SU-DHL-6 (cell line): ENCODE measurements around the gene DSC2.

ENCODE experiments used
- H2AFZ ChIP-seq: fragments of 200-600 bp; sonication (generic); 2 replicates; pipeline ENCODE4 v1.6.1; 2014; ENCODE audit warnings: low read depth, mild to moderate bottlenecking, moderate library complexity, mixed read lengths, antibody characterized with exemption, low read length; ENCODE audit not compliant: severe bottlenecking
- H3F3A ChIP-seq: fragments of 200-600 bp; shearing (Covaris generic); 2 replicates; pipeline ENCODE4 v1.6.0; 2016; ENCODE audit warnings: antibody characterized with exemption, mild to moderate bottlenecking; ENCODE audit not compliant: insufficient read depth
- H3K27ac ChIP-seq: fragments of 200-600 bp; sonication (generic); 2 replicates; pipeline ENCODE4 v1.5.1; 2016; ENCODE audit warnings: low read depth, mild to moderate bottlenecking, low read length, moderate library complexity, mixed read lengths
- H3K27me3 ChIP-seq: fragments of 200-600 bp; sonication (generic), shearing (Covaris generic); 2 replicates; pipeline ENCODE4 v1.6.0; 2014; ENCODE audit warnings: mild to moderate bottlenecking, low read length
- H3K36me3 ChIP-seq: fragments of 200-600 bp; sonication (generic); 2 replicates; pipeline ENCODE4 v1.6.1; 2014; ENCODE audit warnings: mild to moderate bottlenecking, low read length, mixed read lengths
- H3K4me2 ChIP-seq: fragments of 300-600, 200-600 bp; shearing (Covaris generic), sonication (generic); 2 replicates; pipeline ENCODE4 v1.6.0; 2014; ENCODE audit warnings: low read length, low read depth, mild to moderate bottlenecking; ENCODE audit not compliant: poor library complexity, severe bottlenecking
- H3K4me3 ChIP-seq: fragments of 200-600 bp; sonication (generic); 2 replicates; pipeline ENCODE4 v1.5.1; 2014; ENCODE audit warnings: antibody characterized with exemption, low read length, mild to moderate bottlenecking, mixed read lengths; ENCODE audit not compliant: insufficient read depth, poor library complexity, severe bottlenecking
- H3K79me2 ChIP-seq: fragments of 200-600 bp; sonication (generic); 2 replicates; pipeline ENCODE4 v1.6.1; 2014; ENCODE audit warnings: mild to moderate bottlenecking, low read length, moderate library complexity; ENCODE audit not compliant: insufficient read depth
- H3K9ac ChIP-seq: fragments of 200-600 bp; sonication (generic); 2 replicates; pipeline ENCODE4 v1.7.0; 2014; ENCODE audit warnings: mild to moderate bottlenecking, low read length
- H3K9me2 ChIP-seq: fragments of 200-600 bp; sonication (generic); replicated peaks from 2 replicates; pipeline ENCODE4 v1.6.1; 2014; ENCODE audit warnings: low read length; ENCODE audit not compliant: insufficient read depth
- H3K9me3 ChIP-seq: fragments of 200-600 bp; sonication (generic); 2 replicates; pipeline ENCODE4 v1.6.1; 2014; ENCODE audit warnings: low read length, mixed read lengths; ENCODE audit not compliant: insufficient read depth
- H4K20me1 ChIP-seq: fragments of 200-600 bp; sonication (generic); 2 replicates; pipeline ENCODE4 v1.6.1; 2014; ENCODE audit warnings: low read depth, mild to moderate bottlenecking, antibody characterized with exemption, low read length, moderate library complexity, mixed read lengths
- CTCF ChIP-seq: fragments of 200-600 bp; sonication (generic); IDR thresholded peaks from one replicate; pipeline ENCODE4 v1.5.1; 2017; ENCODE audit warnings: antibody characterized with exemption, mild to moderate bottlenecking, low read length, moderate library complexity; ENCODE audit not compliant: insufficient read depth, poor library complexity, severe bottlenecking
- EZH2phosphoT487 ChIP-seq: fragments of 200-600 bp; sonication (generic), shearing (Covaris generic); conservative IDR thresholded peaks from 2 replicates; pipeline ENCODE4 v1.6.1; 2018; ENCODE audit warnings: mild to moderate bottlenecking, antibody characterized with exemption, low read length, moderate library complexity, mixed read lengths

Gene DSC2

GRCh38 chr18:31045599-31045998, 56.6 kb downstream of the DSC2 start:
- no peaks in the 10 kb centered on the region for H3K9me2 ChIP-seq
- no peak for TF ChIP-seq EZH2phosphoT487
- TF ChIP-seq CTCF = no peak
- H3K4me3 ChIP-seq = no peak overlapping the region
- H3K27me3 ChIP-seq = no peaks in the 10 kb centered on the region
- no peaks in the 10 kb centered on the region for H3K36me3 ChIP-seq
- H3F3A ChIP-seq = no peaks in the 10 kb centered on the region
- no peaks in the 10 kb centered on the region for H3K79me2 ChIP-seq
- no peak overlapping the region for H3K9ac ChIP-seq
- H3K9me3 ChIP-seq = no peaks in the 10 kb centered on the region
- H2AFZ ChIP-seq = no peak overlapping the region
- H3K4me2 ChIP-seq = no peak overlapping the region
- H3K27ac ChIP-seq = no peak overlapping the region
- H4K20me1 ChIP-seq = no peaks in the 10 kb centered on the region

- Histone ChIP-seq H4K20me1 (no peaks in the 10 kb centered on the region), H3K9me3 (no peaks in the 10 kb centered on the region), H3F3A (no peaks in the 10 kb centered on the region), H3K27me3 (no peaks in the 10 kb centered on the region), H3K79me2 (no peaks in the 10 kb centered on the region), H3K36me3 (no peaks in the 10 kb centered on the region), H3K9ac (no peak overlapping the region), H3K4me3 (no peak overlapping the region), H3K9me2 (no peaks in the 10 kb centered on the region), H3K4me2 (no peak overlapping the region), H3K27ac (no peak overlapping the region), H2AFZ (no peak overlapping the region)
- TF ChIP-seq EZH2phosphoT487 (no peak), CTCF (no peak)
Measured at GRCh38 chr18:31044926-31045325, 57.3 kb downstream of the DSC2 start.

- no peak overlapping the region for H2AFZ ChIP-seq
- H3K36me3 ChIP-seq = no peaks in the 10 kb centered on the region
- H3K79me2 ChIP-seq = no peaks in the 10 kb centered on the region
- H3K9me3 ChIP-seq = peaks cover 3% of the 10 kb centered on the region; the same call in 1 of the 2 replicates
- no peak overlapping the region for H3K4me2 ChIP-seq
- H3K4me3 ChIP-seq = no peak overlapping the region
- H3F3A ChIP-seq = no peaks in the 10 kb centered on the region
- H3K9ac ChIP-seq = no peak overlapping the region
- H3K9me2 ChIP-seq = no peaks in the 10 kb centered on the region
- TF ChIP-seq CTCF (no peak), EZH2phosphoT487 (no peak)
- H3K27ac ChIP-seq = no peak overlapping the region
- no peaks in the 10 kb centered on the region for H4K20me1 ChIP-seq
- no peaks in the 10 kb centered on the region for H3K27me3 ChIP-seq
Measured at GRCh38 chr18:31043709-31044108, 58.5 kb downstream of the DSC2 start.
